NOMO-1 treated with dmso at 0.1 percent for 144 hours (cell line): ENCODE data around the gene ME3.
"Not testable (repeated sequence)": the region's sequence is repeated elsewhere in the genome, so short reads cannot be mapped to it uniquely, and the experiment has no call there.

ENCODE experiments used
- DNase-seq: peaks from one replicate; lab custom pipeline; 2025; ENCODE audit not compliant: unreplicated experiment; lab: John Stamatoyannopoulos, UW

ME3 gene

DNA sequence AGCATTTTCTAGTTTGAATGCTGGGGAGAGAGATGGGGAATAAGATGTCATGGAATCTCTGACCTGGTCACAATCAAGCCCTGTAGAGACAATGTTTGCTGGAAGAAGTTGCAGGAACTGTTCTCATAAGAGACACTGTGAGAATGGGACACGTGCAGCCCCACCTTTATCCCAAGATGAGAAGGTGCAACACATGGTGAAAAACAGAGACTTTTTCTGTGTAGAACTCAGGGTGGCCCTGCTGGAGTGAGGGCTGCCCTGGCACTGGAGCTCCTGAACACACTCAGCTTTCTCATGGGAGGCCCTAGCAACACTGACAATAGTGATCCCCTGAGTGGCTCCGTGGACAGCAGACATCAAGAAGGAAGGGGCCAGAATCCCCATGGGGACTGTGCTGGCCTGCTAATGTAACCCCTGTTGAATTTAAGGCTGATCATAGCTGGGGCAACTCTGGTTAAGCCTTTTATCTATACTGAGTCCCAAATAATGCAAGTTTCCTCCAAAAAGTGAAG lies 106.6 kb downstream of the ME3 start:
- DNase-seq: no peak

DNA sequence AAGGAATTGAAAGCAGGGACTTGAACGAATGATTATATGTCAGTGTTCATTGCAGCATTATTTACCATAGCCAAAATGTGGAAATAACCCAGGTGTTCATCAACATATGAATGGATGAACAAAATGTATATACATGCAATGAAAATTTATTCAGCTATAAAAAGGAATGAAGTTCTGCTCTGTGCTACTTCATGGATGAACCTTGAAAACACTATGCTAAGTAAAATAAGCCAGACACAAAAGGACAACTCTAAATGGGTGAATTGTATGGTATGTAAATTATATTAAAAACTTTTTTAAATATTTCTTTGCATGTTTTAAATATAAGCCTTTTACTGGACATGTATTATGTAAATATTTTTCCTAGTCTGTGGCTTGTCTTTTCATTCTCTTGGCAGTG lies 107.0 kb downstream of the ME3 start:
- no peak for DNase-seq

DNA sequence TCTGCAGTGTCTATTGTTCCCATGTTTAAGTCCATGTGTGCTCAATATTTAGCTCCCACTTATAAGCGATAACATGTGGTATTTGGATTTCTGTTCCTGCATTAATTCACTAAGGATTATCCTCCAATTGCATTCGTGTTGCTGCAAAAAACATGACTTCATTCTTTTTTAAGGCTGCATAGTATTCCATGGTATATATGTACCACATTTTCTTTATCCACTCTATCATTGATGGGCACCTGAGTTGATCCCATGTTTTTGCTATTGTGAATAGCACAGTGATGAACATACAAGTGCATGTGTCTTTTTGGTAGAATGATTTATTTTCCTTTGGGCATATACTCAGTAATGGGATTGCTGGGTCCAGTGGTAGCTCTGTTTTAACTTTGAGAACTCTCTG lies 109.6 kb downstream of the ME3 start:
- DNase-seq: not testable (repeated sequence)

DNA sequence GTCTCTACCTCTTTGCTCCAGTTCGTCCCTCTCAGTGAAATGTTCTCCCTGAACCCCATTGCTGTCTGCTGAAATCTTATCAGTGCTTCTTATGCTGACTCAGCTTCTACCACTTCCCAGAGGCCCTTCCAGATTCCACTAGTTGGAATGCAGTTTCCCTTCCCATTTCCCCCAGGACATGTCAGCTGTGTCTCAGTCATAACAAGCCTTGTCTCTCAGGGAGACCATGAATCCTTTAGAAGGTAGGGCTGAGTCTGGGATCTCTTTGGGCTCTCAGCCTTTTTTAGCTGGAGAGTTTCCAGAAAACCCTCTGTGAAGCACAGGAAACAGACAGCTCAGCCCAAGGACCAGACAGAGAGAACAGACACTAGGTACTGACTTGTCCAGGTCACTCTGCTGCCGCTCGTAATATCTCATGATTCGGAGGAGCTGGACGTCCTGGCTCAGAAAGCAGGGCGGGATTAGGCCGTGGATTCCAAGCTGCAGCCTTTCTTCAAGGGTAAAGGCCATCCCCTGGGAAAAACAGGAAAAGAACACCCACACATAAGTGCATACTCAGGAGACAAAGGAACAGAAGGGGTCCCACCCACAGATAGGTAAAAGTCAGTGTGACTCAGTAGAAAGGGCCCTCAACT lies 113.0 kb downstream of the ME3 start:
- no peak for DNase-seq

DNA sequence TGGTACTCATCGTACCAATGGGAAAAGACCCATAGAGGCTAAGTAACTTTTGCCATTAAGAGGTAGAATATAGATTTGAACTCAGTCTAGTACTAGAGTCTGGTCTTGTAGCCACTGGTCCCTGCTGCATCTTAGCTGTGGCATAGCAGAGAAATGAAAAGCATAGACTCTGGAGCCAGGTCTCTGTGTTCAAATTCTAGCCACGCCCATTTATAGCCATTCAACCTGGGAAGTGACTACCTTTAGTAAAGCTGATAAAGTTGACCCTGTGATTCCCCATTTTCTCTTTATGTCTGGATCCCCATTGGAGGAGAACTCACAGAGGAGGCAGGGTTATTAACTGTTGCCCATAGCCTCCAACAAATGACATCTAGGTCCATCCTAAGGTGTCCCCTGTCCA lies 113.6 kb downstream of the ME3 start:
- no peak for DNase-seq

DNA sequence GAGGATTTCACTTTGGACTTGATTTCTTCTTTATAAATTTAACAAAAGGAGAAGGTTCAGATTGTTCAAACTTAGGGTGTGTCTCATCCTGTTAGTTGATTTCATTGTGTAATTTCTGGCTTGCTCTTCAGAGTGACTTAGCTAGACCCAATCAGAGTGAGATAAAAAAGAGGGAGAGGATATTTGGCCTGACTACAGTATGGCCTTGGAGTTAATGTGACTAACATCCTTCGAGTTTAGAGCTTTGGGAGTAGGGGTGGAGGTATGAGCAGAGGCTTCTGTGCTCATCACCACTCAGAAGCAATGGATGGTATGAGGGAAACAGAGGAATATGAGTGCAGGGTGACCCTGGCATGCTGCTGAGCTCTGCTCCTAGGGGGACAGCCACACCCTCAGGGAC lies 114.2 kb downstream of the ME3 start:
- DNase-seq: no peak

DNA sequence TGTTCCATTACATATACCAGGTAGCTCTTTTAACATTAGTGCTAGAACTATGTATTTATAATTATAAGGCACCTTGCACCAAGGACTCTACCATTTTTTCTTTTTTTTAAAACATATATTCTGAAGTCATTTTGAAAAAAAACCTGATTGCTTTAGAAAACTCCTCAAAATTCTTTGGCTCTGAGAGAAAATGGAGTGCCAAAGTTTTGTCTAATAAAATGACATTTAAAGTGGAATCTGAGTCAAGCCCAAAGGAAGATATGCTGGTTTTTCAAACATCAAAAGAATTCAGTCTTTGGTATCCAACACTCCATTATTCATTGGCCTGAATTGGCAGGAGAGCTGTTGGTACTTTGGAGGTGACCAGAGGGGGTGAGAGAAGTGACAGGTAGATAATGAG lies 116.5 kb downstream of the ME3 start:
- DNase-seq: no peak

DNA sequence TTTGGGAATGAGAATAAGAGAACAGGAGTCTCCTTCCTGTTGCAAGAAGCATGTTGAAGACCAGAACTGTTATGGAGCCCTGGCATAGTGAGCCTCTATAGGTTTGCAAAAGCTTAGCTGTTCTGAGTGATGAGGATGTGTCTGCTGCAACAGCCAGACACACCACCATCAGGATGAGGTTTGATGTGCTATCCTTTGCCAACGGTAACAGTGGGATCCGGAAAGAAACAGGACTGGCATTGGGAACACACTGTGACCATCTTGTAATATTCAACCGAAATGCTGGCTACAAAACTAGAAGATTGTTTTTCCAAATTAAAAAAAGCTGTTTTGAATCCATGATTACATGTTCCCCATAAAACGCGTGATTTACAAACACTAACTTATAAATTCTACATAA lies 117.0 kb downstream of the ME3 start:
- DNase-seq: no peak

DNA sequence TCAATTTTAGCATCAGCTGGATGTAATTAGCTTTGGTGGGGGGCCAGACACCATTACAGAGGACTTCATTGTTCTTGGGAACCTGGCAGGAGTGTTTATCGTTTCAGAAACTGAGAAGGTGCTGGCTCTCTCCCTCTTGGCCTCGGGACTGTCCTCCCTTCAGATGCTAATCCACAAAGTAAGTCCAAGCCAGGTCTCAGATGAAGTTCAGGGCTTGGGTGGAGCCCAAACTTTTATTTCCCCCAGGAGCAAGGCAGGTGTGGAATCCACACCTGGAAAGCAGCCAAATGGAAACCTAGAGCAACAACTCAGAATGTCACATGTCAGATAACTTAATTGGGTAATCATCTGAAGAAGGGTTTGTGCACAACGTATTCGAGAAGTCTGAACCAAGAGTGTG lies 119.2 kb downstream of the ME3 start:
- DNase-seq: no peak

DNA sequence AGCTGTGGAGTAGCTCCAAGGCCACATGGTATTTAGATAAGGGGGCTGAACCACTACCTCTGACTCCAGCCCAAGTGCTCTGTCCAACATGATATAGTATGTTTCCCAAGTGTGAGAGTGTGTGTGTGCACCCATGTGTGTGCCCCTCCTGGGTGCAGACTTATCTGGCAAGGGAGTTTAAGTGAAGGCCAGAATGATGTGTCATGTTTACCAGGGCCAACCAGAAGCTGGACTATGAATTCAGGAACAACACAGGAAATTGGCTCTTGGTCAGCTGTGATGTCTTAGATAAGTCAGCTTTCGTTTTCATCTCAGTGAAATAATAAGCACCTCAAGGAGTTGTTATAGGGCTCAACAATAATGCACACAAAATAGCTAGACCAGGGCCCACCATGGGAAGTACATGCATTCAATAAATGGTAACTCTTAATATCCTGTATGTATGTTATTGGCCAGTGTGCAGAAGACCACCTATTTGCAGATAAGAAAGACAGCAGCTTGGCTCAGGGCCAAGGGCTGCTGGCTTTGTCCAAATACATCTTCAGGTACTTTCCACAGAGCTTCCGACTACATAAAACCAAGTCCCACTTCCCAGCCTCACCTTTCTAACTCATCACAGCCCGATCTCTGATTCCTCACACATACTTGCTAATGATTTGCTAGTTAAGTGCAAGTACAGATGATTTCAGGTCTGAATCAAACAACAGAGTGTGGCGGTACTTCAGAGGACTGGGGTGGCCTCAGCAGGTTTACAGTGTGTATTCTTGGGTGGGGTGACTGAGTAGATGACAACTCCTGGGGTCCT lies 120.9 kb downstream of the ME3 start:
- DNase-seq: no peak

DNA sequence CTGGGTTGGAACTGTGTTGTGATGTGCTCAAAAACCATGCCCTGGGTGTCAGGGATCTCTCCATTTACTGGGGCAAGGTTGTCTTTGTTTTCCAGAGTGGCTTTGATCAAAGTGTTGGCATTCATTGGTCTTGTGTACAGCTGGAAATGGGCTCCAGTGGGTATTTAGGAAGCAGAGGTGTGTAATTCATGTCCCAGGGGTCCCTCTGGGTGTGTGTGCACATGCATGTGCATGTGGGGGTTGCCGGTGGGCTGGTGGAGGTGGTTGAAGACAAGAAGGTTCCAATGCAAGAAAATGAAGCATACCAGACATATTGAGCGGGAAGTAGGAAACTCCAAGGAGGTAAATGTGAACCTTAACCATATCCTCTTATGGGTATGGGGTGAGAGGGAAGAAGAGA lies 121.7 kb downstream of the ME3 start:
- DNase-seq: no peak

DNA sequence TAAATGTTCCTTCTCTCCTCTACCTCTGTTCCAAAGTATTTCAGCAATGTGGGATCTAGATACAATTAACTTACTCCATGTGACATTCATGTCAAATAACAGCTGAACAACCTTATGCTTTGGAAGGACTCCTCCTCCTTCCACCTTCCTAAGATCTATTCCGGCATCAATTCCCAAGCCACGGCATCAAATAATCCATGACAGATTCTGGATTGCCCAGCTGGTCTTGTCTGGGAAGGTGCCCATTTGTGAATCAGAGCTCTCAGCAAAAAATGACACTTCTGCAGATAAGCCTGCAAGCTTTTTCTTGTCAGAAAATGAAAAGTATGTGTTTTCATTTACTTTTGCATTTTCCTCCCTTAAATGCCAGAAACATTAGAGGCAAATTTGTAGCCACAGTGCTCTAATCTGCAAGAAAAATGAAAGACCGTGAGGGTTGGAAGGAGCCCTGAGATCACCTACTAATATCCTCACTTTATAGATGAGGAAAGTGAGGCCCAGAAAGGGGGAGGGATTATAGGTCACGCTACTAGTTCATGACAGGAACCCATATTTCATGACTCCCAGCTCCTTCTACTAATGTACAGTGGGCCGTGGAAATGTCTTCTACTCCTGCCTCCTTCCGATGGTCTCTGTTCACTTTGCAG lies 124.0 kb downstream of the ME3 start:
- no peak for DNase-seq

DNA sequence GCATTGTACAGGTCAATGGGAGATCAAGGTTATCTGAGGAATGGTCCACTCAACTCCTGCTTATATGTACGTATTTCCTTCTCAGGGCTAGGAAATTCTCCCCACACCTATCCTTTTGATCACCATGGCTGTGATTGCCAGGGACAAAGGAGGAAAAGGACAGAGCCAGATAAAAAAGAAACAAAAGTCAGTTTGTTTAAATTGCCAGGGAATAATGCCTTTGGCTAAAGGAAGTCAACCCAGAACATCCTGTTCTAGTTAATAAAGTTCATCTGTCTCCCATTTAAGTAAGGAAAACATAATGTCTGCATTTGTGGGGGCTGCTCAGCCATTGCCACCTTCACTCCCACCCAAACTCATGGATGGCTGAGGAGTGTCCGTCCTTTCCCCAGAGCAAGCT lies 124.7 kb downstream of the ME3 start:
- no peak for DNase-seq

DNA sequence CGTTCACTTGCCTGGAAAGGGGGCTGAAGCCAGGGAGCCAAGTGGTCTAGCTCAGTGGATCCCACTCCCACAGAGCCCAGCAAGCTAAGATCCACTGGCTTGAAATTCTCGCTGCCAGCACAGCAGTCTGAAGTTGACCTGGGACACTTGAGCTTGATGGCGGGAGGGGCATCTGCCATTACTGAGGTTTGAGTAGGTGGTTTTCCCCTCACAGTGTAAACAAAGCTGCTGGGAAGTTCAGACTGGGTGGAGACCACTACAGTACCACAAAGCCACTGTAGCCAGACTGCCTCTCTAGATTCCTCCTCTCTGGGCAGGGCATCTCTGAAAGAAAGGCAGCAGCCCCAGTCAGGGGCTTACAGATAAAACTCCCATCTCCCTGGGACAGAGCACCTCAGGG lies 131.1 kb downstream of the ME3 start:
- not testable (repeated sequence) for DNase-seq

DNA sequence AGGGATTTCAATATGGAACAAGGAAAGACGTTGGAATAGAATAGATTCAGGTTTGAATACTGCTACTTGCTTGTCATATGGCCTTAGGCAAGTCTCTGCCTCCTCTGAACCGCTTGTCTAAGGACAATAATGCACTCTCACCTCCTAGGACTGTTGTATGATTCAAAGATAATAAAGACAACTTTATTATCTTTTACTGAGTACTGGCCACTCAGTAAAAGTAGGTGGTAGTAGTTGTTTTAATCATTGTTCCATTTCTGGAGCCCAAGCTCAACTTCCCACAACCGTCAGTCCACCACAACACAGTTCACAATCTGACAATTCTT lies 134.2 kb downstream of the ME3 start:
- no peak for DNase-seq

DNA sequence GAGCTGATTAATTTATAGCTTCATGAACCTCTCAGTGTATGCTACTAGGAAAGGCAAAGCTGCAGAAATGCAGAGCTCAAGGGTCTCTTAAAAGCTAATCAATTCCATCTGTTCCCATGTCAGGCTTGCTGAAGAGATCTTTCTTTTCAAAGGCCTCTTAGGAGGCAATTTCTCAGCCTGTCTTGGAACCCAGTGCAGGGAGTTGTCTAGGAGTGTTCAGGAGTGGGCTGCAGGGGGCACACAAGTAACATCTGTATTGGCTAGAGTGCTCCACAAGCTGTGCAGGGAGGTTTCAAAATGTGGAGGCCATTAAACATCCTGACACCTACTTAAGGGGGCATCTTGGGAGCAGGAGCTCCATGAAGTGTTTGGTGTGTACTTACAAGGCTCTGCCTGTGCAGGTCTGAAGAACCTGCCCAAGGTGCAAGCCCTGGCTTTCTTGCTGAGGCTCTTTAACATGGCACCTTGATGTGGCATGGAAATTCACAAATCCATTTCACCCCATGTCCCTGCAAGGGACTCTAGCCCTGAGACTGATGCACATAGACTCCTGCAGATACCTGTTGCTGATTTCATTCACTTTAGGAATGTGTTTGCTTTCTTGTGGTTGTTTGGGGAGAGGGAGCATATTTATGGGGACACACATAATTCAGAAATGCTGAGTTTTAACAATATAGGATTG lies 134.7 kb downstream of the ME3 start:
- no peak for DNase-seq

DNA sequence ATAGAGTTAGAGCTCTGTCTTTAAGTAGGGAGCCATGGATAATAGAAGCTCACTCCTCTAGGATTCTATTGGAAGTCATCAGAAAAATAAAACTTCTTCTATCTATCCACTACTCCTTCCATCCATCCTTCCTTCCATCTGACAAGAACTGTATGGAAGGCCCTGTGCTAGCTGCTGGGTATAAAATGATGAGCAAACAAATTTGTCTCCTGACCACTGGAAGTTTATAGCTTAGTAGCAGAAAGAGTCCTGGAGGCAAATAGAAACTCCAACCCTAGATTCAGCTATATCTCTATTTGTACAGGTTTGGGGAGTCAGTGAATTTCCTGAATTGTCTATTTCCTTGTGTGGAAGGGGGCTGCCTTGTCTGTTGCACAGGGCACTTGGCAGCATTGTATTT lies 136.6 kb downstream of the ME3 start:
- DNase-seq: no peak

DNA sequence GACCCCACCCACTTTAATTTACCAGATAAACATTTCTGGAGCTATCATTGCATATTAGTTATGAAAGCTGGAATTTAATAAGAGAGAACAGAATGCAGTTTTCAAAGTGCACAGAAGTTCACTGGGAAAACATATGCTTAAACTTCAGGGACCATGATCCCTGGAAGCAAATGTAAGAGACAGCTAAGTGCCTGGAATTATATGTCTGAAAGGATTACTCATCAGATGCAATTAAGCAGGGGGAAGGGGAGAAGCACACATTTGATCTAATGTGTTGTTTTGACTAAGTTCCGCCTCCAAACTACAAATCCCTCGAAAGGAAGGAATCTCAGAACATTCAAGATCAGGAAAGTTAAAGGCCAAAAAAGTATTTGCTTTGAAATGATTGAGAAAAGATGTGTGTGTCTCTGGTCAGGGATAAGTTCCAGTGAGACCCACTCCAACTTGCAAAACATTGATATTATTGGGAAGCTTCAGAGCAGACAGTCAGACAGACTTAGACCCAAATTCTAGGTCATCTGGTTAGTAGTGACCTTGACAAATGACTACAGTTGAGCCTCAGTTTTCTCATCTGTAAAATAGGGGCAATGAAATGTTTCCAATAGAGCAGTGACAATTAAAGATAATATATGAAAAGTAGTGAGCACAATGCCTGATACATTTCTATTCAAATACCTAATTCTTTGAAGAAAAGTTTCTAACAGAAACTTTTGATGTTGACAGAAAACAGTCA lies 147.6 kb downstream of the ME3 start:
- no peak for DNase-seq

DNA sequence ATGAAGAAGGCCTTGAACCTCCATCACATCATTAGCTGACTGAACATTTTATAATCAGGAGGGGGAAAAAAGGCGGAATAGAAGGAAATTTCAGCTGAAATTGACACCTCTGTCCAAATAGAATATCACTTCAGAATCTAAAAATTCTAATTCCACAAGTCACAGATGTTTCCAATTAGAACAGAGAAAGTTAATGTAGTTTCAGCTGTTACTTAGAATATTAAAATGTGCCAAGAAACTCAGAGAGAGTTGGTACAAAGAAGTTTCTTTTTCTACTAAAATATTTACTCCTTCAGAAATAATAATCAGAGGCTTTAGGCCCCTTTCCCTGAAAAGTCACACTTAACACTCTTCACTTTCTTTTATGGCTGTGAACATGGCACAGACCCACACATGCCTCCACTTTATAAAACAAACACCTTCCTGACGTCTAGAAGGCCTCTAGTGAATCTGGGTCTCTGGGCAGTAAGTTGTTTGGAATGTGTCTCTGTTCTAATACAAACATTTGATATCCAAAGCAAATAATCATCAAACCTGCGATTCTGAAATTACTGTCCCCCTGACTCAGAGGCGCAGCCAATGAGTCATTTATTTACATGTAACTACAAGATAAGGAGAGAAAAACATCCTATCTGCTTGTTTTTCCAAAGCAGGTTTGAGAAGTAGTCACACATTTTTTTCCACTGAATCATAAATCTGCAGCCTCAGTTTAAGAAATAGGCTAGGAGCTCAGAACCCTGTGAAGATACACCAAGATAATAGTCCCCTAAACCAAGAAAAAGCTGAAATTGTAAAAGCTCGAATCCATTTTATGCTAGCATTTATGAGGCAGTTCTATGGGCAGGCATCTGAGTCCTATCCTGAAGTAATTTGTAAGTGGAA lies 148.4 kb downstream of the ME3 start:
- DNase-seq: no peak

DNA sequence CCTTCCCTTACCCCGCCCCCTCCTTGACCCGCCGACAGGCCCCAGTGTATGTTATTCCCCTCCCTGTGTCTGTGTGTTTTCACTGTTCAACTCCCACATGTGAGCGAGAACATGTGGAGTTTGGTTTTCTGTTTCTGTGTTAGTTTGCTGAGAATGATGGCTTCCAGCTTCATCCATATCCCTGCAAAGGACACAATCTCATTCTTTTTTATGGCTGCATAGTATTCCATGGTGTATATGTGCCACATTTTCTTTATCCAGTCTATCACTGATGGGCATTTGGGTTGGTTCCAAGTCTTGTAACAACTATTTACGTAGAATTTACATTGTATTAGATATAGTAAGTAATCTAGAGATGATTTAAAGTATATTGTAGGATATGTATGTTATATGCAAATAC lies 149.9 kb downstream of the ME3 start:
- DNase-seq: not testable (repeated sequence)
